H9 (cell line): Measurements from ENCODE around the gene PUS3. TPM values are rescaled to one million over a fixed set of nuclear protein-coding genes. Genes with fewer than 3 reads are reported as not detected.

ENCODE experiments used
- DNase-seq: peaks from one replicate; pipeline ENCODE4 v3.0.0-alpha.2; 2017
- H2AFZ ChIP-seq: one replicate; pipeline ENCODE4 v1.6.1; 2013; ENCODE audit warnings: mild to moderate bottlenecking, low read length, control low read depth, moderate library complexity
- H2AK5ac ChIP-seq: 2 replicates; pipeline ENCODE4 v1.6.1; 2013; ENCODE audit warnings: low read length, control low read depth, mixed read lengths; ENCODE audit not compliant: insufficient read length
- H2BK120ac ChIP-seq: one replicate; pipeline ENCODE4 v1.6.1; 2013; ENCODE audit warnings: low read depth, mild to moderate bottlenecking, low read length, control low read depth, inconsistent platforms; ENCODE audit not compliant: poor library complexity, severe bottlenecking
- H2BK12ac ChIP-seq: 2 replicates; pipeline ENCODE4 v1.6.1; 2013; ENCODE audit warnings: low read length, control low read depth, mixed read lengths, low read depth; ENCODE audit not compliant: insufficient read length
- H2BK15ac ChIP-seq: 2 replicates; pipeline ENCODE4 v1.6.1; 2013; ENCODE audit warnings: low read depth, low read length, control low read depth
- H2BK20ac ChIP-seq: one replicate; pipeline ENCODE4 v1.6.1; 2013; ENCODE audit warnings: low read depth, mild to moderate bottlenecking, low read length, control low read depth, inconsistent platforms; ENCODE audit not compliant: poor library complexity, severe bottlenecking
- H2BK5ac ChIP-seq: 2 replicates; pipeline ENCODE4 v1.6.1; 2013; ENCODE audit warnings: low read length, control low read depth, mixed read lengths; ENCODE audit not compliant: insufficient read length
- H3K14ac ChIP-seq: 2 replicates; pipeline ENCODE4 v1.6.1; 2013; ENCODE audit warnings: low read length, control low read depth; ENCODE audit not compliant: insufficient read depth
- H3K18ac ChIP-seq: 2 replicates; pipeline ENCODE4 v1.6.1; 2013; ENCODE audit warnings: low read depth, mild to moderate bottlenecking, mixed read lengths, low read length, control low read depth; ENCODE audit not compliant: insufficient read length
- H3K23ac ChIP-seq: 2 replicates; pipeline ENCODE4 v1.6.1; 2013; ENCODE audit warnings: low read length, control low read depth, mixed read lengths, low read depth; ENCODE audit not compliant: insufficient read length
- H3K23me2 ChIP-seq: 2 replicates; pipeline ENCODE4 v1.6.1; 2013; ENCODE audit warnings: low read depth, mild to moderate bottlenecking, mixed read lengths, low read length, control low read depth; ENCODE audit not compliant: insufficient read length, poor library complexity, severe bottlenecking
- H3K27ac ChIP-seq: 2 replicates; pipeline ENCODE4 v1.5.1; 2013; ENCODE audit warnings: low read length, control low read depth, mixed read lengths, low read depth; ENCODE audit not compliant: insufficient read length
- H3K27me3 ChIP-seq: 2 replicates; pipeline ENCODE4 v1.6.1; 2013; ENCODE audit warnings: low read length, control low read depth, inconsistent platforms; ENCODE audit not compliant: insufficient read depth
- H3K4ac ChIP-seq: 2 replicates; pipeline ENCODE4 v1.6.1; 2013; ENCODE audit warnings: low read depth, mild to moderate bottlenecking, control low read depth, inconsistent platforms, low read length, moderate library complexity
- H3K4me1 ChIP-seq: 2 replicates; pipeline ENCODE4 v1.6.1; 2013; ENCODE audit warnings: low read length, control low read depth, inconsistent platforms; ENCODE audit not compliant: insufficient read depth
- H3K4me2 ChIP-seq: 2 replicates; pipeline ENCODE4 v1.6.1; 2013; ENCODE audit warnings: low read length, control low read depth, mixed read lengths; ENCODE audit not compliant: insufficient read length, insufficient read depth
- H3K56ac ChIP-seq: 2 replicates; pipeline ENCODE4 v1.6.1; 2013; ENCODE audit warnings: low read depth, mild to moderate bottlenecking, mixed read lengths, low read length, control low read depth; ENCODE audit not compliant: insufficient read length
- H3K79me1 ChIP-seq: 2 replicates; pipeline ENCODE4 v1.6.1; 2013; ENCODE audit warnings: low read depth, mild to moderate bottlenecking, moderate library complexity, low read length, control low read depth, inconsistent platforms; ENCODE audit not compliant: insufficient read depth, poor library complexity, severe bottlenecking
- H3K79me2 ChIP-seq: 2 replicates; pipeline ENCODE4 v1.6.1; 2013; ENCODE audit warnings: low read length, control low read depth, inconsistent platforms; ENCODE audit not compliant: insufficient read depth
- H3K9ac ChIP-seq: 2 replicates; pipeline ENCODE4 v1.6.1; 2013; ENCODE audit warnings: low read length, control low read depth, mixed read lengths; ENCODE audit not compliant: insufficient read length; ENCODE audit errors: extremely low read depth
- H3K9me3 ChIP-seq: one replicate; pipeline ENCODE4 v1.6.1; 2013; ENCODE audit warnings: low read depth, low read length, inconsistent platforms; ENCODE audit not compliant: control insufficient read depth
- H3T11ph ChIP-seq: one replicate; pipeline ENCODE4 v1.6.1; 2013; ENCODE audit warnings: mild to moderate bottlenecking, low read length, control low read depth, inconsistent platforms
- H4K20me1 ChIP-seq: one replicate; pipeline ENCODE4 v1.6.1; 2013; ENCODE audit not compliant: control insufficient read depth, insufficient read length, insufficient read depth
- H4K5ac ChIP-seq: 2 replicates; pipeline ENCODE4 v1.6.1; 2013; ENCODE audit warnings: low read depth, mild to moderate bottlenecking, mixed read lengths, low read length, control low read depth; ENCODE audit not compliant: insufficient read length
- H4K8ac ChIP-seq: replicated peaks from 2 replicates; pipeline ENCODE4 v1.6.1; 2013; ENCODE audit warnings: low read length, control low read depth, mixed read lengths, low read depth; ENCODE audit not compliant: insufficient read length
- H4K91ac ChIP-seq: 2 replicates; pipeline ENCODE4 v1.6.1; 2013; ENCODE audit warnings: low read depth, mild to moderate bottlenecking, moderate library complexity, mixed read lengths, low read length, control low read depth; ENCODE audit not compliant: insufficient read length
- H3K27ac Mint-ChIP-seq, 3 experiments: 2 replicates in 2 of 3; 3 replicates in 1 of 3; pipeline ENCODE4 v1.8.0; 2020 to 2021; ENCODE audit warnings: mixed read lengths in 3 of 3, mild to moderate bottlenecking in 1 of 3, moderate library complexity in 1 of 3
- H3K27me3 Mint-ChIP-seq: 2 replicates; pipeline ENCODE4 v1.8.0; 2021; ENCODE audit warnings: low read depth, mild to moderate bottlenecking, moderate library complexity, mixed read lengths
- H3K36me3 Mint-ChIP-seq, 3 experiments: 2 replicates in 2 of 3; 3 replicates in 1 of 3; pipeline ENCODE4 v1.8.0; 2020 to 2021; ENCODE audit warnings: low read depth in 3 of 3, mixed read lengths in 3 of 3; ENCODE audit not compliant: insufficient read depth in 1 of 3
- H3K4me1 Mint-ChIP-seq, 2 experiments: 2 replicates each; pipeline ENCODE4 v1.8.0; 2020; ENCODE audit warnings: mixed read lengths in 2 of 2
- H3K4me3 Mint-ChIP-seq, 2 experiments: 2 replicates in 1 of 2; 3 replicates in 1 of 2; pipeline ENCODE4 v1.8.0; 2020 to 2021; ENCODE audit warnings: mild to moderate bottlenecking in 2 of 2, mixed read lengths in 2 of 2, moderate library complexity in 1 of 2
- H3K9me3 Mint-ChIP-seq, 2 experiments: 2 replicates in 1 of 2; 3 replicates in 1 of 2; pipeline ENCODE4 v1.8.0; 2020; ENCODE audit warnings: mild to moderate bottlenecking in 2 of 2, mixed read lengths in 2 of 2, moderate library complexity in 1 of 2
- WGBS: extraction: QIAGEN DNeasy Blood & Tissue Kit; methylation state at CpG from one replicate; pipeline ENCODE4 v1.1.7; 2013; ENCODE audit warnings: missing lambda C conversion rate, low lambda C conversion rate, mixed read lengths; ENCODE audit not compliant: insufficient read length; ENCODE audit errors: extremely low coverage; 5-methylcytosine and 5-hydroxymethylcytosine counted together
- total RNA-seq: library from RNA; stranded (reverse); gene quantifications from 2 replicates; pipeline ENCODE4 v1.2.1, GENCODE V29; 2021
- TF ChIP-seq, protein P1 (sequence below): fragments of 200-600 bp; sonication (generic); conservative IDR thresholded peaks from 3 replicates; pipeline ENCODE4 v1.8.0; 2021; ENCODE audit warnings: antibody characterized with exemption, mild to moderate bottlenecking

Gene PUS3
- total RNA-seq, 1 experiment from 2014 or later: 20.0 TPM

DNA sequence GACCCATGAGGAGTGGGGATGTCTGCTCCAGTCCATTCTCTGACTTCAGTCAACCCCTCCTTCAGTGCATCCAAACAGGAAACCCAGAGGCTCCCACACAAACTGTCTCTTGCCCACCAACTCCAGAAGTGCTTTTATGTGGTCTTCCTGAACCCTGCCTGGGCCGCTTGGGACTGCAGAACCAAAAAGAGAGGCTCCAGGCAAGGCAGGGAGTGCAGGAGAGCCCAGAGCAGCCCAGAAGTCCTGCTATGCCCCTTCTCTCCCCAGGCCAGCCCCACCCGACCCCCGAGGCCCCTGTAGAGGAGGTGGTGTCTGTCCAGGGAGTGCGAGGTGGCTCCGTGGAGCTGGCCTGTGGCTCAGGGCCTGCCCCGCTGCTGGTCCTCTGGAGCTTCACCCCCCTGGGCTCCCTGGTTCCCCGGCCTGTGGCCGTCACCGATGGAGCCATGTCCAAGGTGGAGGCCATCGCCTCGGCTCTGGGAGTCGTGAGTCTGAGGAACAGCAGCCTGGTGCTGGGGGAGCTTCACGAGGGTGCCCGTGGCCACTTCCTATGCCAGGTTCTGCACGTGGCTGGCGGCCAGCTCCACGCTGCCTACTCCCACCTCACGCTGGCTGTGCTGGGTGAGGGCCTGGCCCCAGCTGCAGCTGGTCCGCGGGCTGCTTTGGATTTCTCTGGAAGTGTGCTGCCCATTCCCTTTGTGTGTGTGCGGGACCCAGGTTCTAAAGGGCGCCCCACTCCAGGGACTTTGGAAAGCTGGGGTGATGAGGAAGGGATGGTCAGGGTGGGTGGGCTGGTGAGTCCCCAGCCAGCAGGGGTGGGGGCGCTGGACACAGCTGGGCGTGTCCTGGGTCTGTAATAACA lies 44.6 kb upstream of the PUS3 start:
- H3K27me3 ChIP-seq: no peaks in the 10 kb centered on the region
- no peak overlapping the region for H3K56ac ChIP-seq
- no peak overlapping the region for H3K4me2 ChIP-seq
- TF ChIP-seq, protein P1, sequence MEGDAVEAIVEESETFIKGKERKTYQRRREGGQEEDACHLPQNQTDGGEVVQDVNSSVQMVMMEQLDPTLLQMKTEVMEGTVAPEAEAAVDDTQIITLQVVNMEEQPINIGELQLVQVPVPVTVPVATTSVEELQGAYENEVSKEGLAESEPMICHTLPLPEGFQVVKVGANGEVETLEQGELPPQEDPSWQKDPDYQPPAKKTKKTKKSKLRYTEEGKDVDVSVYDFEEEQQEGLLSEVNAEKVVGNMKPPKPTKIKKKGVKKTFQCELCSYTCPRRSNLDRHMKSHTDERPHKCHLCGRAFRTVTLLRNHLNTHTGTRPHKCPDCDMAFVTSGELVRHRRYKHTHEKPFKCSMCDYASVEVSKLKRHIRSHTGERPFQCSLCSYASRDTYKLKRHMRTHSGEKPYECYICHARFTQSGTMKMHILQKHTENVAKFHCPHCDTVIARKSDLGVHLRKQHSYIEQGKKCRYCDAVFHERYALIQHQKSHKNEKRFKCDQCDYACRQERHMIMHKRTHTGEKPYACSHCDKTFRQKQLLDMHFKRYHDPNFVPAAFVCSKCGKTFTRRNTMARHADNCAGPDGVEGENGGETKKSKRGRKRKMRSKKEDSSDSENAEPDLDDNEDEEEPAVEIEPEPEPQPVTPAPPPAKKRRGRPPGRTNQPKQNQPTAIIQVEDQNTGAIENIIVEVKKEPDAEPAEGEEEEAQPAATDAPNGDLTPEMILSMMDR: no peak
- no peak overlapping the region for H2AK5ac ChIP-seq
- no peak overlapping the region for H3K18ac ChIP-seq
- H4K20me1 ChIP-seq: no peaks in the 10 kb centered on the region
- no peak overlapping the region for H2BK15ac ChIP-seq
- H3K9me3 ChIP-seq: no peaks in the 10 kb centered on the region
- H4K5ac ChIP-seq: no peak overlapping the region
- Mint-ChIP-seq H3K36me3 (no peaks in the 10 kb centered on the region), H3K4me1 (peaks cover 8 to 17% of the 10 kb centered on the region in 2 experiments), H3K27me3 (no peaks in the 10 kb centered on the region; the same call in 1 of the 2 replicates), H3K9me3 (no peaks in the 10 kb centered on the region), H3K4me3 (no peak overlapping the region), H3K27ac (no peak overlapping the region)
- no peak overlapping the region for H4K8ac ChIP-seq
- no peak overlapping the region for H4K91ac ChIP-seq
- no peak overlapping the region for H2AFZ ChIP-seq
- H2BK5ac ChIP-seq: no peak overlapping the region
- H3K79me1 ChIP-seq: no peaks in the 10 kb centered on the region
- H3K14ac ChIP-seq: no peak overlapping the region
- H3K9ac ChIP-seq: no peak overlapping the region
- no peak overlapping the region for H2BK12ac ChIP-seq
- H3K27ac ChIP-seq: no peak overlapping the region
- H3T11ph ChIP-seq: no peak overlapping the region
- WGBS: no CpG with 5 or more reads among the region's 24 CpGs
- no peak overlapping the region for H3K4ac ChIP-seq
- no peak for DNase-seq
- no peaks in the 10 kb centered on the region for H3K4me1 ChIP-seq
- H3K23ac ChIP-seq: no peak overlapping the region
- no peak overlapping the region for H2BK120ac ChIP-seq
- H3K79me2 ChIP-seq: no peaks in the 10 kb centered on the region
- H2BK20ac ChIP-seq: no peak overlapping the region
- no peaks in the 10 kb centered on the region for H3K23me2 ChIP-seq
